HEK293T (cell line): ENCODE results near the gene ANAPC5.

Experiments used
- BHLHE40 ChIP-seq: fragments of 450-650 bp; IDR thresholded peaks from 2 replicates; pipeline ENCODE4 v1.6.1; 2016; ENCODE audit warnings: mild to moderate bottlenecking, moderate library complexity, borderline replicate concordance
- ELF4 ChIP-seq: fragments of 450-650 bp; IDR thresholded peaks from 2 replicates; pipeline ENCODE4 v1.6.1; 2017; ENCODE audit warnings: antibody characterized with exemption
- FOXA1 ChIP-seq: fragments of 450-650 bp; IDR thresholded peaks from 2 replicates; pipeline ENCODE4 v1.6.1; 2016; ENCODE audit warnings: mild to moderate bottlenecking
- FOXK2 ChIP-seq: fragments of 450-650 bp; IDR thresholded peaks from 2 replicates; pipeline ENCODE4 v1.6.1; 2016; ENCODE audit warnings: mild to moderate bottlenecking
- FOXM1 ChIP-seq: fragments of 450-650 bp; IDR thresholded peaks from 2 replicates; pipeline ENCODE4 v1.6.1; 2017; ENCODE audit warnings: mild to moderate bottlenecking, borderline replicate concordance
- HDGF ChIP-seq: fragments of 450-650 bp; IDR thresholded peaks from 2 replicates; pipeline ENCODE4 v1.6.1; 2017; ENCODE audit warnings: antibody characterized with exemption, borderline replicate concordance
- L3MBTL2 ChIP-seq: fragments of 450-650 bp; conservative IDR thresholded peaks from 2 replicates; pipeline ENCODE4 v1.6.1; 2016; ENCODE audit warnings: mild to moderate bottlenecking
- LEF1 ChIP-seq: fragments of 450-650 bp; IDR thresholded peaks from 2 replicates; pipeline ENCODE4 v1.6.1; 2017; ENCODE audit warnings: mild to moderate bottlenecking, borderline replicate concordance
- NFRKB ChIP-seq: fragments of 450-650 bp; IDR thresholded peaks from 2 replicates; pipeline ENCODE4 v1.6.1; 2016; ENCODE audit warnings: mild to moderate bottlenecking, moderate library complexity
- PKNOX1 ChIP-seq: fragments of 450-650 bp; IDR thresholded peaks from 2 replicates; pipeline ENCODE4 v1.6.1; 2016
- SP1 ChIP-seq: fragments of 450-650 bp; IDR thresholded peaks from 2 replicates; pipeline ENCODE4 v1.6.1; 2017
- SUZ12 ChIP-seq: fragments of 450-650 bp; IDR thresholded peaks from 2 replicates; pipeline ENCODE4 v1.6.1; 2016; ENCODE audit warnings: mild to moderate bottlenecking
- TARDBP ChIP-seq: fragments of 450-650 bp; IDR thresholded peaks from 2 replicates; pipeline ENCODE4 v1.6.1; 2016
- ZNF384 ChIP-seq: fragments of 450-650 bp; IDR thresholded peaks from 2 replicates; pipeline ENCODE4 v1.6.1; 2016

GRCh38 chr12:121264951-121265515 lies 87.2 kb downstream of the ANAPC5 start:
- TF ChIP-seq BHLHE40 (no peak), HDGF (no peak), FOXM1 (no peak), FOXK2 (no peak), SP1 (no peak), L3MBTL2 (no peak), NFRKB (no peak), ELF4 (no peak), FOXA1 (no peak), TARDBP (no peak), LEF1 (no peak), PKNOX1 (no peak), ZNF384 (no peak), SUZ12 (no peak)
